Measurements from ENCODE around the gene SAMD4A. TPM values are rescaled to one million over a fixed set of nuclear protein-coding genes. Genes with fewer than 3 reads are reported as not detected.

SAMD4A gene
- total RNA-seq, 1 experiment from 2014 or later, result 9.6 TPM

- Mint-ChIP-seq H3K27ac (no peak overlapping the region), H3K27me3 (ENCODE audit: low read depth) (no peaks in the 10 kb centered on the region), H3K4me1 (peaks cover 4 to 5% of the 10 kb centered on the region in 2 experiments), H3K9me3 (no peaks in the 10 kb centered on the region; a peak in 1 of 5 replicates), H3K36me3 (ENCODE audit: insufficient read depth in 1 of 3, low read depth in 3 of 3) (no peaks in the 10 kb centered on the region), H3K4me3 (no peak overlapping the region)
- Histone ChIP-seq H3K9me3 (ENCODE audit: control insufficient read depth, low read depth, low read length) (no peaks in the 10 kb centered on the region), H3K4ac (ENCODE audit: low read depth, low read length) (no peak overlapping the region), H2BK12ac (ENCODE audit: insufficient read length, low read depth, low read length) (no peak overlapping the region), H3K27ac (ENCODE audit: insufficient read length, low read depth, low read length) (no peak overlapping the region), H3K27me3 (ENCODE audit: insufficient read depth, low read length) (no peaks in the 10 kb centered on the region), H4K91ac (ENCODE audit: insufficient read length, low read depth, low read length) (no peak overlapping the region), H3K9ac (ENCODE audit: extremely low read depth, insufficient read length, low read length) (no peak overlapping the region), H4K8ac (replicated peaks; ENCODE audit: insufficient read length, low read depth, low read length) (no peak overlapping the region), H3K4me2 (ENCODE audit: insufficient read depth, insufficient read length, low read length) (no peak overlapping the region), H3K14ac (ENCODE audit: insufficient read depth, low read length) (no peak overlapping the region), H3K79me1 (ENCODE audit: insufficient read depth, low read depth, low read length, poor library complexity, severe bottlenecking) (no peaks in the 10 kb centered on the region), H3K23ac (ENCODE audit: insufficient read length, low read depth, low read length) (no peak overlapping the region), H3K18ac (ENCODE audit: insufficient read length, low read depth, low read length) (no peak overlapping the region), H2BK15ac (ENCODE audit: low read depth, low read length) (no peak overlapping the region), H3K4me1 (ENCODE audit: insufficient read depth, low read length) (peaks cover 3% of the 10 kb centered on the region; the same call in 1 of the 2 replicates), H3K79me2 (ENCODE audit: insufficient read depth, low read length) (no peaks in the 10 kb centered on the region), H2BK120ac (ENCODE audit: low read depth, low read length, poor library complexity, severe bottlenecking) (no peak overlapping the region), H2BK5ac (ENCODE audit: insufficient read length, low read length) (no peak overlapping the region), H4K20me1 (ENCODE audit: control insufficient read depth, insufficient read depth, insufficient read length) (no peaks in the 10 kb centered on the region), H3K23me2 (ENCODE audit: insufficient read length, low read depth, low read length, poor library complexity, severe bottlenecking) (no peaks in the 10 kb centered on the region), H2AFZ (ENCODE audit: low read length) (no peak overlapping the region), H3K56ac (ENCODE audit: insufficient read length, low read depth, low read length) (no peak overlapping the region), H2AK5ac (ENCODE audit: insufficient read length, low read length) (no peak overlapping the region), H3T11ph (ENCODE audit: low read length) (no peak overlapping the region), H4K5ac (ENCODE audit: insufficient read length, low read depth, low read length) (no peak overlapping the region), H2BK20ac (ENCODE audit: low read depth, low read length, poor library complexity, severe bottlenecking) (no peak overlapping the region)
- WGBS (ENCODE audit: extremely low coverage, insufficient read length, low lambda C conversion rate), result no CpG with 5 or more reads among the region's 5 CpGs
- TF ChIP-seq, protein P1, sequence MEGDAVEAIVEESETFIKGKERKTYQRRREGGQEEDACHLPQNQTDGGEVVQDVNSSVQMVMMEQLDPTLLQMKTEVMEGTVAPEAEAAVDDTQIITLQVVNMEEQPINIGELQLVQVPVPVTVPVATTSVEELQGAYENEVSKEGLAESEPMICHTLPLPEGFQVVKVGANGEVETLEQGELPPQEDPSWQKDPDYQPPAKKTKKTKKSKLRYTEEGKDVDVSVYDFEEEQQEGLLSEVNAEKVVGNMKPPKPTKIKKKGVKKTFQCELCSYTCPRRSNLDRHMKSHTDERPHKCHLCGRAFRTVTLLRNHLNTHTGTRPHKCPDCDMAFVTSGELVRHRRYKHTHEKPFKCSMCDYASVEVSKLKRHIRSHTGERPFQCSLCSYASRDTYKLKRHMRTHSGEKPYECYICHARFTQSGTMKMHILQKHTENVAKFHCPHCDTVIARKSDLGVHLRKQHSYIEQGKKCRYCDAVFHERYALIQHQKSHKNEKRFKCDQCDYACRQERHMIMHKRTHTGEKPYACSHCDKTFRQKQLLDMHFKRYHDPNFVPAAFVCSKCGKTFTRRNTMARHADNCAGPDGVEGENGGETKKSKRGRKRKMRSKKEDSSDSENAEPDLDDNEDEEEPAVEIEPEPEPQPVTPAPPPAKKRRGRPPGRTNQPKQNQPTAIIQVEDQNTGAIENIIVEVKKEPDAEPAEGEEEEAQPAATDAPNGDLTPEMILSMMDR (conservative IDR thresholded peaks at IDR 0.05), result no peak
- DNase-seq, result no peak
Measured at GRCh38 chr14:54548491-54548890, 18.4 kb upstream of the SAMD4A start.
